Stimulated activated CD4-positive, alpha-beta T cell treated with anti-CD3 and anti-CD28 coated beads, TNF-alpha, amount 100 ng/mL, for 24 hours (primary cell): ENCODE results near the gene GRIA1.

Experiments
- DNase-seq, 3 experiments: peaks; one replicate each; pipeline ENCODE4 v3.0.0-alpha.2; 2020; ENCODE audit warnings: low read depth in 3 of 3

The GRIA1 gene

GRCh38 chr5:153613144-153613543 lies 122.7 kb downstream of the GRIA1 start:
- no peak for DNase-seq

- no peak for DNase-seq
Observed at GRCh38 chr5:153613672-153614071, 123.2 kb downstream of the GRIA1 start.

DNA sequence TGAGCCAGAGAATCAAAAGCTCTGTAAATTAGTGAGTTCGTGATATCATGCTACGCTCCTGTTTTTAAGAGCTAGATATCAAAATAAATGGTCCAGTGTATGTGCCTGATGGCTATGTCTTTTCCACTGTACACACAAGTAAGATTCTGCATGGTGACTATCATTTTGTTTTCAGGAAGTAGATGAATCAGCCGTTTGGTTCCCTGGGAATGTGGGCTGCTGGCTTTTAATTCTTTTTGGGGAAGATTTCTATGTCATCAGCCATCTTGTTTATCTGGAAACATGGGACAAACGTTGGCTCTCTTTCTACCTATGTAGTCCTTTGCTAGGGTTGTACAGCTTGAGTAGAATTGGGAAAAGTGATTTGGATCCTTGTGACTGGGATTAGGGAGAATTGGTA lies 126.7 kb downstream of the GRIA1 start:
- no peak for DNase-seq

DNA sequence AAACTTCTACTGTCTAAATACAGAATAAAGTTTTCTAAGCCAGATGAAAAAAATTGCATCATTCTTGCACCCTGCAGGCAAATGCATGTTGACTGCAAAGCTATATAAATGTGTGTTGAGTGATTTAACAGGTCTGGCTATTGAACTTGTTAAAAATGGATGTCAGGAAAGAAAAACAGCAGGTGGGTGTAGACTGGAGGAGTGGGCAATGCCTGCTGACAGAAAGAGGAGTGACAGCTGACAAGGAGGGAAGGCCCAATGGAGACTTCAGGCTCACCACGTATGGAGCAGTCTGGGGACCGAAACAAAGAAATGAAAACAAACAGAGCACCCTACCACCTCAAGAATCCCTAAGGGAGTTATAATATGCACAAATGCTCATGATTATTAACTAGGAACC lies 127.8 kb downstream of the GRIA1 start:
- no peak for DNase-seq

DNA sequence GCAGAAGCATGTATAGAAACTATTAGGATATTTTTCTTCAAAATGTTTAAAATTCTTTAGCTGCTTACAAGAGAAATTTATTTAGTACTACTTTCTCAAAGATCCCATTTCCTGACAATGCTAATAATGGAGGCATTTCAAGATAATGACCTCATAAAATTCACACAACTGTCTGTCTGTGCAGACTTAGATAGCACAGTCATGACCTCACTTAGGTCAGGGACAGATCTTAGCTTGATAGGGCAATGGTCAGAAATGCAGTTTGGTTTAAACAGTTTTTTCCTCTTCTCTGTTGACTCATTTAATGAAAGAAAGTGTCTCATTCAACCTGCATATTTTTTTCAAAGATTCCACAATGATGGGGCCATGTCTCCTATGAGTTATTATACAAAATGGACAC lies 128.4 kb downstream of the GRIA1 start:
- no peak for DNase-seq

GRCh38 chr5:153619771-153620170 lies 129.3 kb downstream of the GRIA1 start:
- no peak for DNase-seq

DNA sequence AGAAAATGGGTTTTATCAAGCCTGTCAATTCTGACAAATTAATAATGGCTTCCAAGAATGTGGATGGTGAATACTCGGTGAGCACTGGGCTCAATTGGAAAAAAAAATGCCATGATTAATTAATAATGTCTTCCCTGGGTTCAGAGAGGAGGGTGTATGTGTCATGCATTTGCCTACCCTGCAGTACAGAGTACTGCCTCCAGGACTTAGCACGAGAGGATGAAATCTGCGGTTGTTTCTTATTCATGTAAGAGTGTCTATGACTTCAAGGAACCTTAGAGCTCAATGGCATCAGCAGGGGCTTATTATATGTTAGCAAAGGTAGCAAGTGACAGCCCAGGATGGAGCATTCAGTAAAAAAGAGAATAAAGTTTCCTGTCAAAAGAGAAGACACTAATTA lies 132.7 kb downstream of the GRIA1 start:
- no peak for DNase-seq

GRCh38 chr5:153623751-153624450 lies 133.4 kb downstream of the GRIA1 start:
- DNase-seq = no peak

DNA sequence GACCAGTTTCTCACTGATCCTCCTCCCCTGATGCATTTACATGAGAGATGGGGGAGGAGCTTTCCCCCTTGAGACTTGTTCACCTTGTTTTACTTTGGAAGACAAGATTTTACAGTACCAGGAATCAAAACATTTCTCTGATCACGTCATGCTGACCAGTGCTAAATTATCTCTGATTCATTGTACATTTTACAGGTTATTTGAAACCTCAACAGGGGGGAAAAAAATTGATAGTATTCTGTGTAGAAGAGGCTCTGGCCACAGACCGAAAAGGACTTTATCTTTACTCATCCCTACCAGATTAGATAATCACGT lies 133.9 kb downstream of the GRIA1 start:
- DNase-seq = no peak

- DNase-seq = no peak
Observed at GRCh38 chr5:153625826-153626354, 135.4 kb downstream of the GRIA1 start.

- DNase-seq = no peak
Observed at GRCh38 chr5:153626836-153627235, 136.4 kb downstream of the GRIA1 start.

- DNase-seq = no peak
Observed at GRCh38 chr5:153629027-153629895, 138.8 kb downstream of the GRIA1 start.

GRCh38 chr5:153630546-153630945 lies 140.1 kb downstream of the GRIA1 start:
- DNase-seq = no peak

DNA sequence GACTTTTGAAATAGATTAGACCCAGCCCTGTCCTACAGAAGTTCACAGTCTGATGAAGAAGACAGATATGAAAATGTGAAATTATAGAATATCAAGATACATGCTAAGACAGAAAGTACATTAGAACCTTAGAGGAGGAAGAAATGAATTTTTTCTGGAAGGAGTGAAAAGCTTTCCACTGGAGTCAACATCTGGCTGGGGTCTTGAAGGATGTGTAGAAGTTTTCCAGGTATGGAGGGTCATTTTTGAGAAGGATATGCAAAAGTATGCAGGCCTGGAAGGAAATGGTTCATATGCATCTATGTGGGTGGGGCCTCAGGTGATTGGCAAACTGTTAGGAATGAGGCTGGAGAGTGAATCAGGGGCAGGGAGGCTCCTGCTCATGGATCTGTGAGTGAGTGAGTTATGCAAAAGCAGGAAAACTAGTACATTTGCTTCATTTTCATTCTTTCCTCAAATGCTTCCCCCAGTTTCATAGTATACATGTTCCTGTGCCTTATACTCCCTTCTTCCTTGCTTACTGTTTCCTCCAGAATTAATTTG lies 142.3 kb downstream of the GRIA1 start:
- DNase-seq = no peak

DNA sequence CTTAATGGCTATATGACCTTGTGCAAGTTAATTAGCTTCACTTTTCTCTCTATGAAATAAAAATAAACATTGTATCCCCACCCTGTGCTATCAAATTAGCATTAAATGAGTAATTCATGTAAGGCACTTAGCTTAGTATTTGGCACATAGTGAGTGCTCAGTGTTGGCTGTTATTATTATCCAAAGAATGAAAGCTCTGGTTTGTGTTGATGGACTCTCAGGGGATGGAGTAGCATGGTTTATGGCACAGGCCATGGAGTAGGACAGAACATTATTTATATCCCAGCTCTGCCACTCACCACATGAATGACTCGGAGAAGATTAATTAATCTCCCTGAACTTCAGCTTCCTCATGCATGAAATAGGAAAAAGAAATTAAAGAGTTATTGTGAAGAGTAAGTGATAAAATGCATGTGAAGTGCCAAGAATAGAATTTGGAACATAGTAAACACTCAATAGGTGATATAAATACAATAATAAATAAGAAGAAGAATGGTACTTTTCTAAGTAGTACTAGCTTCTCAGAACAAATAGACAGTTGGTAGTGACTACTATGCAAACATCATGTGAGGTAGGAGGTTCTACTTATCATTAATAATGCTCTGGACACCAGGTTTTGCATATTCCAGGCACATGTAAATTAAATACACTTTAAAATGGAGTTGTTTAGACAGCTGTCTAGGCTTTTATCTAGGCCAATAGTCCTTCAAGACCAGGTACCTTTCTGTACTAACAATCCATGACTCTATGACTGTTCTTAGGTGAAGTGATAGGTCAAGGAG lies 146.4 kb downstream of the GRIA1 start:
- DNase-seq = no peak

DNA sequence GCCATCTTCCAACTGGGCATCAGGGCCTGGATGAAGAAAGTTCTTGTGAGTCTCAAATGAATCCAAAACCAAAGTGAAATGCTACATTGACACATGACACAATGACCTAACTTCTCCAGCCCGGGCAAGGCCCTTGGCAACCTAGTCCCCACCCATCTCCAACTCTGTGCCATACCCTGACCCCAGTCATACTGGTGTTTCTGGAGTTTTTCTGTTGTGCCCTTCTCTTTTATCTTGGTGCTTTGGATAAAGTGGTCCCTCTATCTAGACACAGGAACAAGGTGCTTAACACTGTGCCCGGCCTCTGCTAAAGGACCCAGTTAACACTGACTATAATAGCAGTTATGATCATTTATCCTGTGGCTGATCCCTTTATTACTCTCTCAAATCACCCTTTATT lies 149.8 kb downstream of the GRIA1 start:
- DNase-seq = no peak

GRCh38 chr5:153641183-153641688 lies 150.8 kb downstream of the GRIA1 start:
- DNase-seq = no peak

GRCh38 chr5:153654504-153655200 lies 164.2 kb downstream of the GRIA1 start:
- DNase-seq = no peak

DNA sequence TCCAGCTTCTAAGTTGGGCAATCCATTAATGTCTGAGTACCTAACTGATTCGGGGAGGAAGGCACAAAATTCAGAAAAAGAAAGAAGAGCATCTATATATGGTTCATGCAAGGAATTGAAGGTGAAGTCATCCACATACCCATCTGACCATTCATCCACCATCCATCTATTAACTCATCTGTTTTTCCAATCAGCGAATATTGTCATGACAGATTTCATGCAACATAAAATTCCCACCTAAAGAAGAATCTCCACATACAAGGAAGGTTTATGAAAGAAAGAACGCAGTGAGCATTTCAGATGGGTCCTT lies 164.7 kb downstream of the GRIA1 start:
- no peak for DNase-seq

- DNase-seq = no peak
Observed at GRCh38 chr5:153658149-153658548, 167.7 kb downstream of the GRIA1 start.

DNA sequence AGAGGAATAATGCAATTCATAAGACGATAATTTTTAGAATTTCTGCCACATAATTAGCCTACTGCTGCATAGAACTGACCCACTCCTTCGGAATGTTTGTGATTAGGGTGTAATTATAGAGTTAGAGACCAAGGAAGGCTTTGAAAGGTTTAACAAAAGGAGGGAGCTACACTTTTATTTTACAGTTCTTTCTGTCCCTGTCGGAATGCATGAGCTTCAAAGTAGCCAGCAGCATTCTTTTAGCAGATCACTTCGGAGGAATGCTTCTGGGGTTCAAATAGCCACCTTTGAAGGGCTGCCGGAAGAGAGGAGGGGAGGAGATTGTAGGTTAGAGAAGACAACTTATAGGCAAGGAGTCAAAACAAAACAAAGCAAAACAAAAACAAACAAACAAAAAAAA lies 168.1 kb downstream of the GRIA1 start:
- no peak for DNase-seq
